SK-N-SH (cell line): ENCODE measurements around the gene KRT2. TPM values are rescaled to one million over a fixed set of nuclear protein-coding genes. Genes with fewer than 3 reads are reported as not detected.

Experiments
- CTCF ChIA-PET: fragments of 300-600, 350-600 bp; formaldehyde crosslinking; extraction: SDS; loops from one replicate; lab custom pipeline; 2021; lab: Yijun Ruan, JAX
- POLR2A ChIA-PET: fragments of 350-600 bp; sonication (Branson Sonifier 250); formaldehyde crosslinking; extraction: SDS; loops from one replicate; lab custom pipeline; 2020; ENCODE audit warnings: antibody characterized with exemption, inconsistent platforms; lab: Yijun Ruan, JAX
- DNase-seq: peaks from one replicate; pipeline ENCODE4 v3.0.0; 2012
- H2AFZ ChIP-seq: fragments of 200-600 bp; sonication (generic); 2 replicates; pipeline ENCODE4 v1.8.1; 2016; ENCODE audit warnings: antibody characterized with exemption, mild to moderate bottlenecking, low read depth
- H3F3A ChIP-seq: fragments of 200-600 bp; sonication (generic); replicated peaks from 2 replicates; pipeline ENCODE3; 2016; ENCODE audit warnings: antibody characterized with exemption, mild to moderate bottlenecking; ENCODE audit not compliant: insufficient read depth
- H3K27ac ChIP-seq, 2 experiments: fragments of 200-500 bp in 1 of 2; fragments of 200-600 bp in 1 of 2; sonication (Bioruptor generic) in 1 of 2; sonication (generic), shearing (Covaris generic) in 1 of 2; 2 replicates each; pipeline versions ENCODE4 v1.5.1 to v1.6.1; 2014 to 2016; ENCODE audit warnings: low read depth in 2 of 2, inconsistent platforms in 1 of 2, low read length in 1 of 2, mild to moderate bottlenecking in 1 of 2, mixed read lengths in 1 of 2
- H3K27me3 ChIP-seq: fragments of 200-600 bp; sonication (generic), shearing (Covaris generic); 2 replicates; pipeline ENCODE4 v1.6.1; 2016; ENCODE audit warnings: mixed run types; ENCODE audit not compliant: insufficient read depth
- H3K36me3 ChIP-seq, 2 experiments: fragments of 200-500 bp in 1 of 2; fragments of 200-600 bp in 1 of 2; sonication (Bioruptor generic) in 1 of 2; sonication (generic) in 1 of 2; replicated peaks in 1 of 2; 2 replicates each; pipeline versions ENCODE3 to v1.5.1; 2014 to 2016; ENCODE audit warnings: low read length in 1 of 2, mild to moderate bottlenecking in 1 of 2; ENCODE audit not compliant: insufficient read depth in 2 of 2, control insufficient read depth in 1 of 2
- H3K4me1 ChIP-seq, 2 experiments: fragments of 200-500 bp in 1 of 2; fragments of 200-600 bp in 1 of 2; sonication (Bioruptor generic) in 1 of 2; sonication (generic), shearing (Covaris generic) in 1 of 2; 2 replicates each; pipeline versions ENCODE4 v1.5.1 to v1.6.1; 2014 to 2016; ENCODE audit warnings: low read depth in 1 of 2, low read length in 1 of 2, mixed run types in 1 of 2; ENCODE audit not compliant: insufficient read depth in 2 of 2, control insufficient read depth in 1 of 2
- H3K4me2 ChIP-seq: fragments of 200-600 bp; sonication (generic), shearing (Covaris generic); 2 replicates; pipeline ENCODE4 v1.6.1; 2017; ENCODE audit warnings: mixed run types
- H3K4me3 ChIP-seq, 2 experiments: fragments of 200-500 bp in 1 of 2; fragments of 200-600 bp in 1 of 2; sonication (Bioruptor generic) in 1 of 2; sonication (generic), shearing (Covaris generic) in 1 of 2; 2 replicates each; pipeline versions ENCODE4 v1.5.1 to v1.8.1; 2014 to 2016; ENCODE audit warnings: low read depth in 2 of 2, inconsistent platforms in 1 of 2, low read length in 1 of 2, mild to moderate bottlenecking in 1 of 2, mixed read lengths in 1 of 2, moderate library complexity in 1 of 2
- H3K79me2 ChIP-seq: fragments of 200-600 bp; sonication (generic); 2 replicates; pipeline ENCODE4 v1.8.1; 2017; ENCODE audit warnings: mild to moderate bottlenecking; ENCODE audit not compliant: insufficient read depth
- H3K9ac ChIP-seq: fragments of 200-600 bp; sonication (generic); 2 replicates; pipeline ENCODE4 v1.6.1; 2017; ENCODE audit warnings: mixed run types
- H3K9me2 ChIP-seq: fragments of 200-600 bp; sonication (generic); 2 replicates; pipeline ENCODE4 v1.6.1; 2017; ENCODE audit warnings: mixed run types
- H3K9me3 ChIP-seq: fragments of 200-600 bp; sonication (generic); 2 replicates; pipeline ENCODE4 v1.6.1; 2017; ENCODE audit warnings: mixed run types, mild to moderate bottlenecking, moderate library complexity
- H4K20me1 ChIP-seq: fragments of 200-600 bp; sonication (generic); 2 replicates; pipeline ENCODE4 v1.6.1; 2017; ENCODE audit warnings: mild to moderate bottlenecking, mixed run types; ENCODE audit not compliant: insufficient read depth
- CTCF ChIP-seq: fragments of 200-600 bp; sonication (generic); IDR thresholded peaks from 2 replicates; pipeline ENCODE4 v1.6.1; 2017; ENCODE audit warnings: antibody characterized with exemption, mild to moderate bottlenecking, moderate library complexity
- EP300 ChIP-seq, 2 experiments: IDR thresholded peaks; 2 replicates each; pipeline versions ENCODE4 v1.4.0 to v1.6.1; 2012; ENCODE audit warnings: borderline replicate concordance in 1 of 2, low read depth in 1 of 2, low read length in 1 of 2
- GABPA ChIP-seq: IDR thresholded peaks from 2 replicates; pipeline ENCODE4 v1.4.0; 2012; ENCODE audit warnings: low read depth, mild to moderate bottlenecking
- GATA2 ChIP-seq: sonication (generic); formaldehyde crosslinking; IDR thresholded peaks from 2 replicates; pipeline ENCODE4 v1.5.0; 2020; ENCODE audit warnings: mild to moderate bottlenecking, missing genetic modification reagents
- JUND ChIP-seq: IDR thresholded peaks from 2 replicates; pipeline ENCODE4 v1.4.0; 2012
- MAX ChIP-seq: IDR thresholded peaks from 2 replicates; pipeline ENCODE4 v1.4.0; 2012; ENCODE audit warnings: low read depth
- NFIC ChIP-seq: IDR thresholded peaks from 2 replicates; pipeline ENCODE4 v1.4.0; 2012; ENCODE audit warnings: borderline replicate concordance
- PBX3 ChIP-seq: IDR thresholded peaks from 2 replicates; pipeline ENCODE4; 2012
- REST ChIP-seq: IDR thresholded peaks from 2 replicates; pipeline ENCODE4 v1.6.1; 2012; ENCODE audit warnings: mild to moderate bottlenecking, low read depth, low read length, moderate library complexity
- SIN3A ChIP-seq: IDR thresholded peaks from 2 replicates; pipeline ENCODE4 v1.6.1; 2012; ENCODE audit warnings: low read depth, mild to moderate bottlenecking, low read length, moderate library complexity, borderline replicate concordance
- TEAD4 ChIP-seq: IDR thresholded peaks from 2 replicates; pipeline ENCODE4 v1.4.0; 2012; ENCODE audit warnings: mild to moderate bottlenecking, borderline replicate concordance; ENCODE audit not compliant: insufficient read depth
- USF2 ChIP-seq: fragments of 150-350 bp; IDR thresholded peaks from 2 replicates; pipeline ENCODE4 v1.6.1; 2017; ENCODE audit warnings: antibody characterized with exemption, low read length, low read depth, borderline replicate concordance
- YY1 ChIP-seq: IDR thresholded peaks from 2 replicates; pipeline ENCODE4 v1.4.0; 2012; ENCODE audit warnings: low read depth, mild to moderate bottlenecking
- WGBS: methylation state at CpG from one replicate; pipeline ENCODE4 v1.1.6; 2017; ENCODE audit warnings: low lambda C conversion rate; 5-methylcytosine and 5-hydroxymethylcytosine counted together
- polyA plus RNA-seq, 3 experiments: library from polyadenylated mRNA; depleted of rRNA; stranded (reverse); fragments of >200 nt; gene quantifications; 2 replicates each; pipeline ENCODE4 v1.2.3, GENCODE V29; 2012

Gene KRT2
- polyA plus RNA-seq, 1 of the 3 experiments (the other 2 are of a cell fraction) = not detected

- TF ChIP-seq REST (no peak), JUND (no peak)
Observed at GRCh38 chr12:52649066-52649465, 2.9 kb downstream of the KRT2 start (continued).

GRCh38 chr12:52648012-52648550 is 3.9 kb downstream of the KRT2 start:
- Histone ChIP-seq H3K4me2 (no peak overlapping the region), H3K27me3 (peaks cover 57% of the 10 kb centered on the region), H3K9me2 (no peaks in the 10 kb centered on the region), H3K27ac (no peak overlapping the region), H3K79me2 (no peaks in the 10 kb centered on the region), H3K4me1 (no peaks in the 10 kb centered on the region), H3K4me3 (no peak overlapping the region), H3K9me3 (no peaks in the 10 kb centered on the region), H2AFZ (no peak overlapping the region), H3F3A (no peaks in the 10 kb centered on the region)
- WGBS = 44% methylated on average over 7 of the region's 8 CpGs
- CTCF ChIA-PET = no interaction called here
- TF ChIP-seq GABPA (no peak), NFIC (no peak), GATA2 (no peak), PBX3 (no peak), YY1 (no peak), MAX (no peak), TEAD4 (no peak), SIN3A (no peak), REST (no peak), EP300 (IDR thresholded peaks at IDR 0.05; ENCODE audit: borderline replicate concordance in 1 of 2, low read depth in 1 of 2, low read length in 1 of 2) (no peak), CTCF (no peak), USF2 (no peak)
- TF ChIP-seq, all 33 proteins: peak for 0
- H4K20me1 ChIP-seq = no peaks in the 10 kb centered on the region
- POLR2A ChIA-PET = no interaction called here
- no peak overlapping the region for H3K9ac ChIP-seq
- no peak for DNase-seq
- no peaks in the 10 kb centered on the region for H3K36me3 ChIP-seq
